Body of pancreas (tissue), 4 donors: ENCODE measurements around the gene ACOT7.

Experiments
- CTCF ChIP-seq, 7 experiments: fragments of 450-650 bp in 4 of 7; fragments of 200-600 bp in 3 of 7; sonication (generic) in 3 of 7; IDR thresholded peaks; one replicate each; pipeline ENCODE4 v1.5.1; 2016 to 2019; ENCODE audit warnings: antibody characterized with exemption in 7 of 7
- POLR2A ChIP-seq, 3 donors: fragments of 450-650 bp; IDR thresholded peaks; one replicate each; pipeline ENCODE4 v1.6.1; 2016; ENCODE audit warnings: antibody characterized with exemption in 3 of 3, mild to moderate bottlenecking in 2 of 3

- TF ChIP-seq CTCF (IDR thresholded peaks at IDR 0.05) (no peak), POLR2A (IDR thresholded peaks at IDR 0.05) (no peak)
These were observed 13.5 kb downstream of the ACOT7 start for GRCh38 chr1:6380037-6380436.
